ENCODE data around the gene KIF5A.
"Not testable (repeated sequence)": the region's sequence is repeated elsewhere in the genome, so short reads cannot be mapped to it uniquely, and the experiment has no call there.

DNA sequence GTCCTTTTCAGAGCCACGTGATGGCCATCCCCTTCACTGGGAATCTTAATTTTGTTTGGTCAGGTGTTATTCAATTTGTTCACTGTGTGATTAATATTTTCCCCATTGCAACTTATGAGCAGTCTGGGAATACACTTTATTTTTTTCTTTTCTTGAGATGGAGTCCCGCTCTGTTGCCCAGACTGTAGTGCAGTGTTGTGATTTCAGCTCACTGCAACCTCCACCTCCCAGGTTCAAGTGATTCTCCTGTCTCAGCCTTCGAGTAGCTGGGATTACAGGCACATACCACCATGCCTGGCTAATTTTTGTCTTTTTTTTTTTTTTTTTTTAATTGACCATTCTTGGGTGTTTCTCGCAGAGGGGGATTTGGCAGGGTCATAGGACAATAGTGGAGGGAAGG is 43.3 kb upstream of the KIF5A start:
- not testable (repeated sequence) for TF ChIP-seq POLR2AphosphoS5 (IDR thresholded peaks at IDR 0.05; ENCODE audit: low read depth, low read length); TAF1 (IDR thresholded peaks at IDR 0.05; ENCODE audit: borderline replicate concordance, low read depth, low read length); POLR2A (IDR thresholded peaks at IDR 0.05; ENCODE audit: low read depth, low read length)

All from GM12892 (cell line).